Measurements from ENCODE around the gene DNAJB7. TPM values are rescaled to one million over a fixed set of nuclear protein-coding genes. Genes with fewer than 3 reads are reported as not detected.

Gene DNAJB7
- total RNA-seq, 1 experiment from 2014 or later: not detected

GRCh38 chr22:40838486-40838885, 23.4 kb downstream of the DNAJB7 start:
- peak overlapping the region in 2 of 3 experiments; percentile 59 to 76; a peak in 4 of 7 replicates for H3K27ac Mint-ChIP-seq
- no peaks in the 10 kb centered on the region for H3K27me3 Mint-ChIP-seq (ENCODE audit: low read depth)
- Histone ChIP-seq H3K23ac (ENCODE audit: insufficient read length, low read depth, low read length) (no peak overlapping the region), H4K20me1 (ENCODE audit: control insufficient read depth, insufficient read depth, insufficient read length) (no peaks in the 10 kb centered on the region), H2BK20ac (ENCODE audit: low read depth, low read length, poor library complexity, severe bottlenecking) (no peak overlapping the region), H2AFZ (ENCODE audit: low read length) (no peak overlapping the region), H3K4me1 (ENCODE audit: insufficient read depth, low read length) (no peaks in the 10 kb centered on the region), H4K91ac (ENCODE audit: insufficient read length, low read depth, low read length) (no peak overlapping the region), H2AK5ac (ENCODE audit: insufficient read length, low read length) (no peak overlapping the region), H3K23me2 (ENCODE audit: insufficient read length, low read depth, low read length, poor library complexity, severe bottlenecking) (no peaks in the 10 kb centered on the region), H2BK12ac (ENCODE audit: insufficient read length, low read depth, low read length) (no peak overlapping the region), H3K9ac (ENCODE audit: extremely low read depth, insufficient read length, low read length) (no peak overlapping the region), H3T11ph (ENCODE audit: low read length) (no peak overlapping the region), H4K8ac (replicated peaks; ENCODE audit: insufficient read length, low read depth, low read length) (no peak overlapping the region), H2BK5ac (ENCODE audit: insufficient read length, low read length) (no peak overlapping the region), H3K79me2 (ENCODE audit: insufficient read depth, low read length) (peaks cover 2% of the 10 kb centered on the region; the same call in 1 of the 2 replicates), H3K9me3 (ENCODE audit: control insufficient read depth, low read depth, low read length) (no peaks in the 10 kb centered on the region), H3K18ac (ENCODE audit: insufficient read length, low read depth, low read length) (no peak overlapping the region), H3K27ac (ENCODE audit: insufficient read length, low read depth, low read length) (no peak overlapping the region), H3K79me1 (ENCODE audit: insufficient read depth, low read depth, low read length, poor library complexity, severe bottlenecking) (peaks cover 2% of the 10 kb centered on the region), H2BK120ac (ENCODE audit: low read depth, low read length, poor library complexity, severe bottlenecking) (no peak overlapping the region), H3K4me2 (ENCODE audit: insufficient read depth, insufficient read length, low read length) (no peak overlapping the region), H2BK15ac (ENCODE audit: low read depth, low read length) (no peak overlapping the region), H3K27me3 (ENCODE audit: insufficient read depth, low read length) (no peaks in the 10 kb centered on the region), H3K4ac (ENCODE audit: low read depth, low read length) (no peak overlapping the region), H3K14ac (ENCODE audit: insufficient read depth, low read length) (no peak overlapping the region), H3K56ac (ENCODE audit: insufficient read length, low read depth, low read length) (no peak overlapping the region), H4K5ac (ENCODE audit: insufficient read length, low read depth, low read length) (no peak overlapping the region)
- no peak for DNase-seq
- H3K4me1 Mint-ChIP-seq: no peaks in the 10 kb centered on the region
- H3K36me3 Mint-ChIP-seq (ENCODE audit: insufficient read depth in 1 of 3, low read depth in 3 of 3): peaks cover 38 to 86% (median 79%) of the 10 kb centered on the region in 3 experiments; a peak in 6 of 7 replicates
- no CpG with 5 or more reads among the region's 3 CpGs for WGBS (ENCODE audit: extremely low coverage, insufficient read length, low lambda C conversion rate)
- H3K9me3 Mint-ChIP-seq: no peaks in the 10 kb centered on the region
- no peak for TF ChIP-seq CTCF (conservative IDR thresholded peaks at IDR 0.05)
- H3K4me3 Mint-ChIP-seq: no peak overlapping the region
